HCT116 (cell line): Measurements from ENCODE around the gene ZNF521. TPM values are rescaled to one million over a fixed set of nuclear protein-coding genes. Genes with fewer than 3 reads are reported as not detected.

Source experiments
- ATAC-seq: fragments of 200-7000 bp; cut with Tn5 transposase; 2 replicates; pipeline ENCODE4 v1.9.1; 2020; ENCODE audit warnings: mild to moderate bottlenecking, moderate library complexity
- BruUV-seq: library from RNA; stranded (reverse); fragments of 400-500 nt; replicated peaks from 2 replicates; lab custom pipeline; 2021; lab: Mats Ljungman, UMichigan
- CTCF ChIA-PET: fragments of 300-600 bp; sonication (Branson Sonifier 250); formaldehyde crosslinking; loops from one replicate; lab custom pipeline; 2021; ENCODE audit warnings: antibody characterized with exemption; lab: Charles Lee
- POLR2A ChIA-PET: fragments of 300-600, 350-600 bp; sonication (Branson Sonifier 250); formaldehyde crosslinking; loops from one replicate; lab custom pipeline; 2021; ENCODE audit warnings: antibody characterized with exemption; lab: Charles Lee
- RAD21 ChIA-PET, 2 experiments: fragments of 300-600 bp; sonication (Branson Sonifier 250); formaldehyde crosslinking; loops; one replicate each; lab custom pipeline; 2023; ENCODE audit warnings: low total read pairs in 2 of 2; ENCODE audit not compliant: uncharacterized antibody in 2 of 2, unreplicated experiment in 2 of 2, low non-redundant PET in 1 of 2; lab: Charles Lee
- DNase-seq: peaks from one replicate; pipeline ENCODE4 v3.0.0-alpha.2; 2010; ENCODE audit warnings: low read depth, low spot score
- H2AFZ ChIP-seq: fragments of 200-600 bp; shearing (Covaris generic), sonication (generic); 2 replicates; pipeline ENCODE4 v1.6.1; 2017; ENCODE audit warnings: low read depth, mixed run types, mixed read lengths, antibody characterized with exemption, low read length; ENCODE audit not compliant: poor library complexity, severe bottlenecking
- H3K27ac ChIP-seq: 2 replicates; pipeline ENCODE4 v1.5.1; 2012; ENCODE audit warnings: low read depth, low read length
- H3K27me3 ChIP-seq: fragments of 200-600 bp; sonication (generic); 2 replicates; pipeline ENCODE4 v1.6.1; 2016; ENCODE audit warnings: mixed run types, low read length, mixed read lengths; ENCODE audit not compliant: insufficient read depth
- H3K36me3 ChIP-seq, 2 experiments: fragments of 200-500 bp in 1 of 2; fragments of 200-600 bp in 1 of 2; sonication (Bioruptor generic) in 1 of 2; sonication (generic) in 1 of 2; 2 replicates each; pipeline versions ENCODE4 v1.5.1 to v1.6.1; 2014 to 2016; ENCODE audit warnings: low read length in 2 of 2, inconsistent platforms in 1 of 2, mixed read lengths in 1 of 2, mixed run types in 1 of 2; ENCODE audit not compliant: insufficient read depth in 2 of 2, control insufficient read depth in 1 of 2
- H3K4me1 ChIP-seq, 2 experiments: fragments of 200-600 bp in 1 of 2; sonication (generic) in 1 of 2; 2 replicates each; pipeline versions ENCODE4 v1.5.1 to v1.6.1; 2012 to 2017; ENCODE audit warnings: low read length in 2 of 2, inconsistent platforms in 1 of 2, mild to moderate bottlenecking in 1 of 2, mixed read lengths in 1 of 2, mixed run types in 1 of 2, moderate library complexity in 1 of 2; ENCODE audit not compliant: insufficient read depth in 2 of 2, control insufficient read depth in 1 of 2
- H3K4me2 ChIP-seq: fragments of 200-600 bp; sonication (generic); 2 replicates; pipeline ENCODE4 v1.6.1; 2017; ENCODE audit warnings: mixed run types, low read length, mixed read lengths
- H3K4me3 ChIP-seq, 2 experiments: fragments of 200-600 bp in 1 of 2; sonication (generic) in 1 of 2; replicated peaks in 1 of 2; 2 replicates each; pipeline ENCODE4 v1.5.1; 2011 to 2016; ENCODE audit warnings: low read length in 2 of 2, control low read depth in 1 of 2, low read depth in 1 of 2, mild to moderate bottlenecking in 1 of 2, mixed read lengths in 1 of 2, mixed run types in 1 of 2
- H3K79me2 ChIP-seq: fragments of 200-600 bp; sonication (generic); 2 replicates; pipeline ENCODE4 v1.6.1; 2017; ENCODE audit warnings: mild to moderate bottlenecking, mixed run types, low read length, moderate library complexity, mixed read lengths; ENCODE audit not compliant: insufficient read depth
- H3K9ac ChIP-seq: fragments of 200-600 bp; sonication (generic); 2 replicates; pipeline ENCODE4 v1.6.1; 2016; ENCODE audit warnings: low read length, mixed read lengths
- H3K9me2 ChIP-seq: fragments of 200-600 bp; sonication (generic), shearing (Covaris generic); 2 replicates; pipeline ENCODE4 v1.6.1; 2017; ENCODE audit warnings: mixed run types, mild to moderate bottlenecking, moderate library complexity; ENCODE audit not compliant: insufficient read depth
- H3K9me3 ChIP-seq, 2 experiments: fragments of 200-500 bp in 1 of 2; fragments of 200-600 bp in 1 of 2; sonication (Bioruptor generic) in 1 of 2; sonication (generic) in 1 of 2; 2 replicates each; pipeline ENCODE4 v1.6.1; 2014 to 2017; ENCODE audit warnings: low read length in 2 of 2, mixed read lengths in 2 of 2, inconsistent platforms in 1 of 2, low read depth in 1 of 2, mild to moderate bottlenecking in 1 of 2, mixed run types in 1 of 2, moderate library complexity in 1 of 2; ENCODE audit not compliant: control insufficient read depth in 1 of 2, insufficient read depth in 1 of 2
- H4K20me1 ChIP-seq: fragments of 200-600 bp; sonication (generic), shearing (Covaris generic); 2 replicates; pipeline ENCODE4 v1.6.1; 2017; ENCODE audit warnings: mixed run types, mild to moderate bottlenecking, moderate library complexity; ENCODE audit not compliant: insufficient read depth
- CTCF ChIP-seq, 3 experiments: fragments of 200-600 bp in 1 of 3; sonication (generic) in 1 of 3; IDR thresholded peaks in 2 of 3; conservative IDR thresholded peaks in 1 of 3; 2 replicates each; pipeline ENCODE4 v1.5.1; 2012 to 2017; ENCODE audit warnings: low read depth in 2 of 3, low read length in 2 of 3, antibody characterized with exemption in 1 of 3, borderline replicate concordance in 1 of 3, control low read depth in 1 of 3, mild to moderate bottlenecking in 1 of 3, mixed read lengths in 1 of 3, mixed run types in 1 of 3, moderate library complexity in 1 of 3; ENCODE audit not compliant: insufficient read depth in 1 of 3
- EGR1 ChIP-seq: IDR thresholded peaks from 2 replicates; pipeline ENCODE4 v1.6.1; 2012; ENCODE audit warnings: low read depth
- ELF1 ChIP-seq: IDR thresholded peaks from 2 replicates; pipeline ENCODE4 v1.6.1; 2012; ENCODE audit warnings: low read depth, borderline replicate concordance
- EZH2 ChIP-seq: fragments of 200-600 bp; sonication (generic); IDR thresholded peaks from 2 replicates; pipeline ENCODE4 v1.6.1; 2017; ENCODE audit warnings: antibody characterized with exemption, mixed run types
- FOSL1 ChIP-seq: IDR thresholded peaks from 2 replicates; pipeline ENCODE4 v1.6.1; 2012; ENCODE audit warnings: low read depth
- JUND ChIP-seq: IDR thresholded peaks from 2 replicates; pipeline ENCODE4 v1.6.1; 2012
- POLR2A ChIP-seq: IDR thresholded peaks from 2 replicates; pipeline ENCODE4 v1.7.0; 2011; ENCODE audit warnings: borderline replicate concordance; ENCODE audit not compliant: insufficient read depth, insufficient read length; ENCODE audit errors: extremely low read depth
- POLR2AphosphoS5 ChIP-seq: IDR thresholded peaks from 2 replicates; pipeline ENCODE4 v1.6.1; 2011; ENCODE audit warnings: mild to moderate bottlenecking, low read depth, low read length, moderate library complexity
- SP1 ChIP-seq: IDR thresholded peaks from 2 replicates; pipeline ENCODE4 v1.6.1; 2012; ENCODE audit warnings: low read depth
- SRF ChIP-seq: IDR thresholded peaks from 2 replicates; pipeline ENCODE4 v1.6.1; 2012; ENCODE audit warnings: low read depth
- YY1 ChIP-seq: IDR thresholded peaks from 2 replicates; pipeline ENCODE4 v1.6.1; 2011; ENCODE audit warnings: low read length, low read depth, moderate library complexity, mild to moderate bottlenecking; ENCODE audit not compliant: insufficient replicate concordance; ENCODE audit errors: extremely low read depth
- ZFX ChIP-seq: fragments of 450-650 bp; IDR thresholded peaks from 2 replicates; pipeline ENCODE4 v1.6.1; 2017
- intact Hi-C: fragments of 100-400 bp; cut with micrococcal nuclease; formaldehyde crosslinking; loops from 2 replicates; pipeline ENCODE4 v1.10.0; 2022
- total RNA-seq: library from RNA; stranded (reverse); gene quantifications from one replicate; pipeline ENCODE4 v1.2.1, GENCODE V29; 2021; ENCODE audit not compliant: unreplicated experiment

Gene ZNF521
- total RNA-seq, 1 experiment from 2014 or later, result 0.10 TPM

GRCh38 chr18:25345081-25345866, 6.7 kb downstream of the ZNF521 start:
- CTCF ChIA-PET, result no interaction called here
- H2AFZ ChIP-seq, result no peak overlapping the region
- H3K79me2 ChIP-seq, result no peaks in the 10 kb centered on the region
- H3K4me3 ChIP-seq, result no peak overlapping the region
- DNase-seq (no peak), ATAC-seq (no peak)
- no peaks in the 10 kb centered on the region for H4K20me1 ChIP-seq
- H3K27ac ChIP-seq, result no peak overlapping the region
- no peaks in the 10 kb centered on the region for H3K4me1 ChIP-seq
- RAD21 ChIA-PET, result no interaction called here
- intact Hi-C loops, result no loop called here
- no TSS peak for BruUV-seq
- POLR2A ChIA-PET, result no interaction called here
- TF ChIP-seq SP1, result no peak
- no peak for TF ChIP-seq SRF
- no peak for TF ChIP-seq ELF1
- no peak for TF ChIP-seq EGR1
- TF ChIP-seq POLR2AphosphoS5, result no peak
- no peak for TF ChIP-seq YY1
- TF ChIP-seq EZH2, result no peak
- TF ChIP-seq JUND, result no peak
- no peak for TF ChIP-seq ZFX
- no peak for TF ChIP-seq CTCF (IDR thresholded peaks at IDR 0.05 in 2 of 3, conservative IDR thresholded peaks at IDR 0.05 in 1 of 3; ENCODE audit: borderline replicate concordance in 1 of 3, insufficient read depth in 1 of 3, low read depth in 2 of 3, low read length in 2 of 3)
- no peak for TF ChIP-seq POLR2A
- no peak for TF ChIP-seq FOSL1
- no peaks in the 10 kb centered on the region for H3K36me3 ChIP-seq
- H3K9me2 ChIP-seq, result no peaks in the 10 kb centered on the region
- no peak overlapping the region for H3K4me2 ChIP-seq
- H3K9ac ChIP-seq, result no peak overlapping the region
- H3K27me3 ChIP-seq, result peaks cover 7% of the 10 kb centered on the region
- no peaks in the 10 kb centered on the region for H3K9me3 ChIP-seq
